Stimulated activated naive CD8-positive, alpha-beta T cell treated with anti-CD3 and anti-CD28 coated beads, Interleukin-15, Interleukin-2, amounts not matched to agents 100 ng/mL and 50 ng/mL, for 24 hours (primary cell): ENCODE data around the gene LRRD1.
"Not testable (repeated sequence)": the region's sequence is repeated elsewhere in the genome, so short reads cannot be mapped to it uniquely, and the experiment has no call there.

ENCODE experiments used
- H3K27ac Mint-ChIP-seq: one replicate; pipeline ENCODE4 v1.8.0; 2021; ENCODE audit warnings: mild to moderate bottlenecking, mixed read lengths
- H3K27me3 Mint-ChIP-seq: one replicate; pipeline ENCODE4 v1.8.0; 2021; ENCODE audit warnings: mixed read lengths
- H3K36me3 Mint-ChIP-seq: one replicate; pipeline ENCODE4 v1.8.0; 2021; ENCODE audit warnings: low read depth, mixed read lengths
- H3K4me1 Mint-ChIP-seq: one replicate; pipeline ENCODE4 v1.8.0; 2021; ENCODE audit warnings: low read depth, mixed read lengths
- H3K4me3 Mint-ChIP-seq: one replicate; pipeline ENCODE4 v1.8.0; 2021; ENCODE audit warnings: mild to moderate bottlenecking, mixed read lengths
- H3K9me3 Mint-ChIP-seq: one replicate; pipeline ENCODE4 v1.8.0; 2021; ENCODE audit warnings: mixed read lengths

LRRD1 gene

DNA sequence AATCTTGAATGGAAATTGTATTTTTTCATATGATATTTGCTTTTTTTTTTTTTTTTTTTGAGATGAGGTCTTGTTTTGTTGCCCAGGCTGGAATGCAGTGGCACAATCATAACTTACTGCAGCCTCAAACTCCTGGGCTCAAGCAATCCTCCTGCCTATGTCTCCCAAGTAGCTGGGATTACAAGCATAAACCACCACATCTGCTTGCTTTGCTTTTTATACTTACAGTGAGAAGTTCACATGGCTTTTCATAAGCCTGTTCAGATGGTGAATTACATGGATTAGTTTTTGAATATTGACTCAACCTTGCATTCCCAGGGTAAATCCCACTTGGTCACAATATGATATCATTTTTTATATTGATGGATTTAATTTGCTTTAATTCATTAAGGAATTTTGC lies 22.0 kb downstream of the LRRD1 start:
- H3K4me3 Mint-ChIP-seq, result no peak overlapping the region

DNA sequence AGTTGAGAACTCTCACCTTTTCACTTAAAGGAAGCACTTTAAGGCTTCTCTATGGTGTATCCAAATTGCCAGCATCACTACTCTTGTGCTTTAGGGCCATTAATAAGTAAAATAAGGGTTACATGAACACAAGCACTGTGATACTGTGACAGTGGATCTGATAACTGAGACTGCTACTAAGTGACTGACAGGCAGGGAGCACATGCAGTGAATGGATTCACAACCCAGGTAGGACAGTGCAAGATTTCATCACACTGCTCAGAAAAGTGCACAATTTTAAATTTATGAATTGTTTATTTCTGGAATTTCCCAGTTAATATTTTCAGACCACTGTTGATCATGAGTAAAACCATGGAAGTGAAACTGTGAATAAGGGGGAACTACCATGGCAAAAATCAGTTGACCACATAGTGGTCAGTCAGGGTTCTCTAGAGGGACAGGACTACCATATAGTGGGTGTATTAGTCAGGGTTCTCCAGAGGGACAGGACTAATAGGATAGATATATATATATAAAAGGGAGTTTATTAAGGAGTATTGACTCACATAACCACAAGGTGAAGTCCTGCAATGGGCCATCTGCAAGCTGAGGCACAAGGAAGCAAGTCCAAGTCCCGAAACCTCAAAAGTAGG lies 23.7 kb downstream of the LRRD1 start:
- Mint-ChIP-seq H3K4me3 (no peak overlapping the region), H3K36me3 (no peaks in the 10 kb centered on the region), H3K27ac (no peak overlapping the region), H3K27me3 (no peaks in the 10 kb centered on the region), H3K9me3 (no peaks in the 10 kb centered on the region), H3K4me1 (no peaks in the 10 kb centered on the region)

More for the DNA sequence above, 22.0 kb downstream of the LRRD1 start:
- Mint-ChIP-seq H3K4me1 (no peaks in the 10 kb centered on the region), H3K27me3 (no peaks in the 10 kb centered on the region), H3K9me3 (no peaks in the 10 kb centered on the region), H3K36me3 (no peaks in the 10 kb centered on the region), H3K27ac (no peak overlapping the region)

DNA sequence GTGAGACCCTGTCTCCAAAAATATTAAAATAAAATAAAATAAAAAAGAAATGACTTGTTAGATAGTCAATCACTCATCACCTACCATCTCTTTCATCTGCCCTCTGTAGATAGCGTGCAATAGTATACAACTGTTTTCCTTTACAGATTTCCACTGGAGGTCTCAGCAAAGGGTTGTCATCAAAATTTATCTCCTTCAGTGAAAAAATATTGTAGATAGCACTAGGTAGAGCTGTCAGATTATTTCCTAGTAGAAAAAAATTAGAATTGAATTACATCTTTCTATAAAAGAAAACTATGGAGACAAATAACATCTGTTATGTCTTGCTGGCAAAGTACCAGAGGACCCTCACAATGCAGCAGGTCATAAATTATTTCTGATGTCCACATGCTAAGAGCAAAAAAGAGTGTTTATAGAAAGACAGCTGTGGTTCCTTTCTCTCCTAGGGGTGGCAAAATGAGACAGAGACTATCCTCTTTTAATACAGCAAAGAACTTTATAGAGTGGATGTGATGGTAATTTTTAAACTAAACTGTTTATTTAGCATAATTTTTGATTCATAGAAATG lies 28.4 kb downstream of the LRRD1 start:
- Mint-ChIP-seq H3K27me3 (no peaks in the 10 kb centered on the region), H3K9me3 (no peaks in the 10 kb centered on the region), H3K36me3 (no peaks in the 10 kb centered on the region)

DNA sequence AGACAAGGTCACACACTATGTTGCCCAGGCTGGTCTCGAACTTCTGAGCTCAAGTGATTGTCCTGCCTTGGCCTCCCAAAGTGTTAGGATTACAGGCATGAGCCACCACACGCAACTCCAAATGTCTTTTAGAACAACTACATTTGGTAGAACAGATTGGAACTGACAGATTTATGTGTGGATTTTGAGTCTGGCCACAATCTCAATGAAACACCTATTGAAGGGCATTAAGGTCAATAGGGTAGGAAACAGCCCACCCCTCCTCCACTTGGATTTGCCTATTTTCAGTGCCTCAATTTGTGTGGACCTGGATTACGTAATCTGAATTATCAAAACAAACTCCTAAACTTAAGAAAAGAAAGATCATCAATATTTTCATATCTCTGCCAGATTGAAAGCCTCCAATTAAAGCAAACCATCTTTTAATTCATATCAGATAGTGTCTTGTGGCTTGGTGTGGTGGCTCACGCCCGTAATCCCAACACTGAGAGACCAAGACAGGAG lies 29.2 kb downstream of the LRRD1 start:
- Mint-ChIP-seq H3K27me3 (no peaks in the 10 kb centered on the region), H3K36me3 (no peaks in the 10 kb centered on the region), H3K9me3 (no peaks in the 10 kb centered on the region), H3K4me1 (no peaks in the 10 kb centered on the region), H3K27ac (no peak overlapping the region), H3K4me3 (no peak overlapping the region)

More for the DNA sequence above, 28.4 kb downstream of the LRRD1 start:
- H3K27ac Mint-ChIP-seq, result no peak overlapping the region
- no peaks in the 10 kb centered on the region for H3K4me1 Mint-ChIP-seq
- no peak overlapping the region for H3K4me3 Mint-ChIP-seq

DNA sequence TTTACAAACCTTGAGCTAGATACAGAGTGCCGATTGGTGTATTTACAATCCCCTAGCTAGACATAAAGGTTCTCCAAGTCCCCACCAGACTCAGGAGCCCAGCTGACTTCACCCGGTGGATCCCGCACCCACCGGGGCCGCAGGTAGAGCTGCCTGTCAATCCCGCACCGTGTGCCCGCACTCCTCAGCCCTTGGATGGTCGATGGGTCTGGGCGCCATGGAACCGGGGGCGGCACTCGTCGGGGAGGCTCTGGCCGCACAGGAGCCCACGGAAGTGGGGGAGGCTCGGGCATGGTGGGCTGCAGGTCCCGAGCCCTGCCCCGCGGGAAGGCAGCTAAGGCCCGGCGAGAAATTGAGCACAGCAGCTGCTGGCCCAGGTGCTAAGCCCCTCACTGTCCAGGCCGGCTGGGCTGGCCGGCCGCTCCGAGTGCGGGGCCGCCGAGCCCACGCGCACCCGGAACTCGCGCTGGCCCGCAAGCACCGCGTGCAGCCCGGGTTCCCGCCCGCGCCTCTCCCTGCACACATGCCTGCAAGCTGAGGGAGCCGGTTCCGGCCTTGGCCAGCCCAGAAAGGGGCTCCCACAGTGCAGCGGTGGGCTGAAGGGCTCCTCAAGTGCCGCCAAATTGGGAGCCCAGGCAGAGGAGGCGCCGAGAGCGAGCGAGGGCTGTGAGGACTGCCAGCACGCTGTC lies 35.6 kb downstream of the LRRD1 start:
- H3K4me3 Mint-ChIP-seq, result not testable (repeated sequence)

DNA sequence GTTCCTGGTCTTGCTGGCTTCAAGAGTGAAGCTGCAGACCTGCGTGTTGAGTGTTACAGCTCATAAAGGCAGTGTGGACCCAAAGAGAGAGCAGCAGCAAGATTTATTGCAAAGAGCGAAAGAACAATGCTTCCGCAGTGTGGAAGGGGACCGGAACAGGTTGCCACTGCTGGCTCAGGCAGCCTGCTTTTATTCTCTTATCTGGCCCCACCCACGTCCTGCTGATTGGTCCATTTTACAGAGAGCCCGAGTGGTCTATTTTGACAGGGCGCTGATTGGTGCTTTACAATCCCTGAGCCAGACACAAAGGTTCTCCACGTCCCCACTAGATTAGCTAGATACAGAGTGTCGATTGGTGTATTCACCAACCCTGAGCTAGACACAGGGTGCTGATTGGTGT lies 36.2 kb downstream of the LRRD1 start:
- H3K36me3 Mint-ChIP-seq, H3K4me3 Mint-ChIP-seq, H3K9me3 Mint-ChIP-seq, H3K27ac Mint-ChIP-seq, H3K4me1 Mint-ChIP-seq, H3K27me3 Mint-ChIP-seq: not testable (repeated sequence)

More for the DNA sequence above, 35.6 kb downstream of the LRRD1 start:
- H3K4me1 Mint-ChIP-seq, H3K27ac Mint-ChIP-seq, H3K27me3 Mint-ChIP-seq, H3K36me3 Mint-ChIP-seq, H3K9me3 Mint-ChIP-seq: not testable (repeated sequence)

DNA sequence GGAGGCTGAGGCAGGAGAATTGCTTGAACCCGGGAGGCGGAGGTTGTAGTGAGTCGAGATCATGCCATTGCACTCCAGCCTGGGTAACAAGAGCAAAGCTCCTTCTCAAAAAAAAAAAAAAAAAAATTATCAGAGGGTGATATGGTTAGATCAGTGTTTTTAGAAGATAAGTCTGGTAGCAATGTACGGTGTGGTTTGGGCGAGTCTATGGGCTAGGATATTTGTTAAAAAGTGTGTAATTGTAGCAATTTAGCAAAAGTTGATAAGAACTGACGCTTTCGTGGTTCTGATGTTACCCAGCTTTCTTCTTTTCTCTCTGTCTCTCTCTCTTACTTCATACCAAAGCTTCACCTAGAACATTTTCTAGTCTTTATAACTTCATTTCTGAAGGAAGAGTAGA lies 37.8 kb downstream of the LRRD1 start:
- H3K4me1 Mint-ChIP-seq, result no peaks in the 10 kb centered on the region
- H3K9me3 Mint-ChIP-seq, result no peaks in the 10 kb centered on the region
- no peaks in the 10 kb centered on the region for H3K36me3 Mint-ChIP-seq
- H3K27ac Mint-ChIP-seq, result no peak overlapping the region
- H3K27me3 Mint-ChIP-seq, result no peaks in the 10 kb centered on the region
- no peak overlapping the region for H3K4me3 Mint-ChIP-seq

DNA sequence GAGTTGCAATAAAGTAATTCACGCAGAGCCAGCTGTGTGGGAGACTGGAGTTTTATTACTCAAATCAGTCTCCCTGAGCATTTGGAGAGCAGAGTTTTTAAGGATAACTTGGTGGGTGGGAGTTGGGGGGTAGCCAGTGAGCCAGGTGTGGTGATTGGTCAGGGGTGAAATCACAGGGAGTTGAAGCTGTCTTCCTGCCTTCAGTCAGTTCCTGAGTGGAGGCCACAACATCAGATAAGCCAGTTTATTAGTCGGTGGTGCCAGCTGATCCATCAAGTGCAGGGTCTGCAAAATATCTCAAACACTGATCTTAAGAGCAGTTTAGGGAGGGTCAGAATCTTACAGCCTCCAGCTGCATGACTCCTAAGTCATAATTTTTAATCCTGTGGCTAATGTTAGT lies 41.4 kb downstream of the LRRD1 start:
- no peak overlapping the region for H3K4me3 Mint-ChIP-seq
- H3K9me3 Mint-ChIP-seq, result no peaks in the 10 kb centered on the region
- H3K27ac Mint-ChIP-seq, result no peak overlapping the region
- no peaks in the 10 kb centered on the region for H3K27me3 Mint-ChIP-seq
- peaks cover 25% of the 10 kb centered on the region for H3K4me1 Mint-ChIP-seq
- peaks cover 5% of the 10 kb centered on the region for H3K36me3 Mint-ChIP-seq

DNA sequence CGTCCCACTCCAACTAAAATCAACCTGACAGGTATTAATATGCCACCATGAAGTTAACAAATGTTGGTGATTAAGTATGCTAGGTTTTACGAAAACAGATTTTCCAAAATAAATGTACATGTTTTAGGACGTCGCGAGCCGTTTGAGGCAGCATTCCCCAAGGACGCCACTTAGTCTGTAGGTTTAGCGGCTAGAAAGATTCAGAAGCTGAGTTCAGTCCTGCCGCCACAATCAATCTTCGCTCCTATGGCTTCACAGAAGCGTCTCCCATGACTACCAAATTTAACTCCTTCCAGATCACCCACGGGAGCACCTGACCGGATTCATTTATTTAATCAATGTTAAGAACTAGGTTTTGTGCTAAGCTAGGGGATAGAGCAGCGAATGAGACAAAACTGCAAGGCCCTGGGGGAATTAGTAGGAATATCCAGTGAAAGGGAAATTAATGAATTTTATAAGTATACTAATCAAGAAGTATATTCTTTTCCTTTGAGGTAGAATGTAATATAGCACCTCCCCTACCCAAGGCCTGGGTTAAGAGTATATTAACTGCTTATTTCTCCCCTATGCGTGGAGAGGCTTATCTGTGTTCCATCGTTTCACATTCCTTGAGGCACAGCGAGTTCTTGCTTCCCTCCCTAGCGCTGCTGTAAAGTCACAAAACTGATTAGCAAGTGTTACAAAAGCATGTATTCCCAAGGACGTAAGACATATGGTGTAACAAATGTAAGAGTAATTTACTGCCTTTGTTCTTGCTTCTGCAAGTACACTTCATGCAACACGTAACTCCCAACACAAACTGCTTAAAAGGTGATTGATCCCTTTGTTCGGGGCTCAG lies 43.7 kb downstream of the LRRD1 start:
- peaks cover 32% of the 10 kb centered on the region for H3K4me1 Mint-ChIP-seq

DNA sequence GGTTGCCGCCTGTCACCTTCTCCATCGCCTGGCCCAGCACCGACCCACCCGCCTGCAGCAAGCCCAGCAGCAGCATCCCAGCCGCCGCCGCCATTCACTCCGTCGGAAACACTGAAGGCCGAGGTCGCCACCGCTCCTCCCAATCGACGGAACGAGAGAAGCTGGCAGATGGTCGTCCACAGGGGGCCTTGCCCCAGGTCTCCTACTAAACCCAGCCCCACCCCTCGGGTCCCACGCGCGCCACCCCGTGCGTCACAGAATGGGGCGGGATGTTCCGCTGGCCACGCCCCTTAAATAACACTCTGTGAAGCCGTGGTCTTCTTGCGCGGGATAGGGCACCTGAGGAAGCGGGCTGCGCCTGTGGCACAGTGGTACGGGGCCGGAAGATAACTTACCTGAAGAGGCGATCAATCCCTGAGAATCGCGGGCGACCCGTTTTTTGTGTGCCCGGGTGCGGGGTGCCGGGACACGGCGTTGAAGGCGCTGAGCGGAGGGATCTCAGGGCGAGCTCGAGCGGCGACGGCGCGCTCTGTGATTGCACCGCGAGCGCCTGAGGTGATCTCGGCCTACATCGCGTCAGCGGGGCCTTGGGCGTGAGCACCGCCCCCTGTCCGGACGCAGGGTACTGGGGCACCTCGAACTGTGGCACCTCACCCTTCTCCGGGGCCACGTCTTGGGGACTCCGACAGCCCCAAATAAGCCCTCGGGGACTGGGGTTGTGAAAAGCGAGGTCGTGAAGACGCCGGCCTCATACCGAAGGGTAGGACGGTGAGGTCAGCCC lies 44.5 kb downstream of the LRRD1 start, which contains the start of gene CYP51A1:
CYP51A1 (minus strand) TSS at position 207 of the 781 bp plus-strand sequence; CDS start at position 94, 113 bp downstream.
- Mint-ChIP-seq H3K4me3 (peak within 1 kb of the TSS; percentile 98), H3K27ac (peak within 1 kb of the TSS; percentile 100), H3K27me3 (no peaks in the 10 kb centered on the region), H3K9me3 (no peaks in the 10 kb centered on the region), H3K4me1 (peaks cover 32% of the 10 kb centered on the region), H3K36me3 (peaks cover 24% of the 10 kb centered on the region)

More for the DNA sequence above, 43.7 kb downstream of the LRRD1 start:
- peaks cover 19% of the 10 kb centered on the region for H3K36me3 Mint-ChIP-seq
- H3K4me3 Mint-ChIP-seq, result peak overlapping the region; percentile 98
- H3K27ac Mint-ChIP-seq, result peak overlapping the region; percentile 100
- H3K9me3 Mint-ChIP-seq, result no peaks in the 10 kb centered on the region
- no peaks in the 10 kb centered on the region for H3K27me3 Mint-ChIP-seq

DNA sequence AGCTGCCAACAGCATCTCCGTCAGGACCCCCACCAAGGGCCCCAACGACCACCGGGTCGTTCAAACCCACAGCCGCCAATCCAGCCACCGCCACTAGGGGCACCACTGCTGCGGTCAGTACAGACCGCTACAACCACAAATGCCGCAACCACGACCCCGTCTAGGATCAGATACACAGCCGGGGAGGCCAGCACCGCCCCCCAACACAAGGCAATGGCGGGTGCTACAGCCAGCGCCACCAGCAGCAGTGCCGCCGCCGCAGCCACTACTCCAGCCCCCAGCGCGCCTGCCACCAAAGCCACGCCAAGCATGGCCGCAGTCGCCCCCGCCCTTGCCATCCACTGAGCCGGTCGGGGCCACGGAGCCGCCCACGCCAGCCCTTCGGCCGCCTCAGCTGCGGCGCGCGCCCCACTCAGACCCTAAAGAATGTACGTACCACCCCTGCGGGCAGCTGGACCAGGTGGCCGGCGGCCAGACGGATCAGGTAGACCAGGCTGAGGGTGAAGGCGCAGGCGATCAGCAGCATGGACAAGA lies 45.1 kb downstream of the LRRD1 start:
- Mint-ChIP-seq H3K9me3 (no peaks in the 10 kb centered on the region), H3K27me3 (no peaks in the 10 kb centered on the region), H3K4me1 (peaks cover 32% of the 10 kb centered on the region), H3K4me3 (peak overlapping the region; percentile 98), H3K36me3 (peaks cover 31% of the 10 kb centered on the region), H3K27ac (peak overlapping the region; percentile 100)

DNA sequence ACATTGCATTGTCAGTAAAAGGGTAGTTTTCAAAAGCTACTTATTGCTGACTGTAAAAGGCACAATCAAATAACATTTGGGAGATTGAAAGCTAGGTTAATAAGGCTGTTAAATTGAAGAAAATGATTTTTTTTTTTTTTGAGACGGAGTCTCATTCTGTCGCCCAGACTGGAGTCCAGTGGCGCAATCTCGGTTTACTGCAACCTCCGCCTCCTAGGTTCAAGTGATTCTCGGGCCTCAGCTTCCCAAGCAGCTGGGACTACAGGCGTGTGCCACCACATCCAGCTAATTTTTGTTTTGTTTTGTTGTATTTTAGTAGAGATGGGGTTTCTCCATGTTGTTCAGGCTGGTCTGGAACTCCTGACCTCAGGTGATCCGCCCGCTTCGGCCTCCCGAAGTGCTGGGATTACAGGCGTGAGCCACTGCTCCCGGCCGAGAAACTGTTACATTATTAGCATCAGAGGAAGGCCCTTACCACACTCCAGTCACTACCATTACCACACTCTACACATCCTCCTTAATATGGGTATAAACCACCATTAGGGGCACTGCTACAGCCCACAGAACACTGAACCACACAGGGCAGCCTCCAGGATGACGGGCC lies 45.7 kb downstream of the LRRD1 start:
- no peaks in the 10 kb centered on the region for H3K27me3 Mint-ChIP-seq
- H3K27ac Mint-ChIP-seq, result peak overlapping the region; percentile 100
- H3K4me3 Mint-ChIP-seq, result peak overlapping the region; percentile 98
- H3K4me1 Mint-ChIP-seq, result peaks cover 32% of the 10 kb centered on the region
- H3K36me3 Mint-ChIP-seq, result peaks cover 36% of the 10 kb centered on the region
- H3K9me3 Mint-ChIP-seq, result no peaks in the 10 kb centered on the region

DNA sequence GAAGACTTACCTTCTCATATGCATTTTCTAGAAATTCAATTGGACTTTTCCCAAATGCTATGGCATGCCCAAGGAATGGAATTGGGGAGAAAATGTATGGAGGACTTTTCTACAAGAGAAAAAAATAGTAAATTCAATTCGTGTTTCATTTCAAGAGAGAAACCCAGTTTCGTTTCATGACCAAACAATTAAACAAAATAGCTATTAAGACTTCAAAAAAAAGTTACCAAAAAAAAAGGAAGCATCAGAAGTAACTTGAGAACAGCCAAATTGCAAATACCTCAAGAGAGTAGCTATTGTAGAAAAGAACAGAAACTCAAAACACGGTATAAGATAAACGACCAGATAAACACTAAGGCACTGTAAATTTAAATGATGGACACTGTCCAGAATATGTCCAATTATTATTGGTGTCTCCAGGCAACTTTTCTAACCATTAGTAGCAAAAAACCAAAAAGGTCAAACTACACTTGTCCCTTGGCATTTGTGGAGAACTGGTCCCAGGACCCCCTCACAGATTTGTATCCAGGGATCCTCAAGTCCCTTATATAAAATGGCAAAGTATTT lies 47.1 kb downstream of the LRRD1 start:
- H3K9me3 Mint-ChIP-seq, result no peaks in the 10 kb centered on the region
- H3K36me3 Mint-ChIP-seq, result peaks cover 49% of the 10 kb centered on the region
- no peak overlapping the region for H3K27ac Mint-ChIP-seq
- peaks cover 32% of the 10 kb centered on the region for H3K4me1 Mint-ChIP-seq
- no peaks in the 10 kb centered on the region for H3K27me3 Mint-ChIP-seq
- H3K4me3 Mint-ChIP-seq, result no peak overlapping the region
